Mesothelial cell of epicardium (in vitro differentiated cells): ENCODE data around the gene PARP3. TPM values are rescaled to one million over a fixed set of nuclear protein-coding genes. Genes with fewer than 3 reads are reported as not detected.

Source experiments
- DNase-seq, 2 experiments: peaks; one replicate each; pipeline ENCODE4 v3.0.0; 2021; ENCODE audit warnings: low spot score in 2 of 2; ENCODE audit not compliant: unreplicated experiment in 2 of 2
- H3K27ac Mint-ChIP-seq: 2 replicates; pipeline ENCODE4 v1.8.0; 2021; ENCODE audit warnings: mixed read lengths
- H3K27me3 Mint-ChIP-seq: 2 replicates; pipeline ENCODE4 v1.8.0; 2021; ENCODE audit warnings: low read depth, mixed read lengths
- H3K36me3 Mint-ChIP-seq: 2 replicates; pipeline ENCODE4 v1.8.0; 2021; ENCODE audit warnings: mixed read lengths
- H3K4me1 Mint-ChIP-seq: 2 replicates; pipeline ENCODE4 v1.8.0; 2021; ENCODE audit warnings: mixed read lengths
- H3K4me3 Mint-ChIP-seq: 2 replicates; pipeline ENCODE4 v1.8.0; 2021; ENCODE audit warnings: mild to moderate bottlenecking, moderate library complexity, mixed read lengths
- H3K9me3 Mint-ChIP-seq: 2 replicates; pipeline ENCODE4 v1.8.0; 2021; ENCODE audit warnings: mixed read lengths
- CTCF ChIP-seq: fragments of 200-600 bp; sonication (generic); IDR thresholded peaks from one replicate; pipeline ENCODE4 v1.5.0; 2021; ENCODE audit warnings: antibody characterized with exemption; ENCODE audit not compliant: unreplicated experiment
- total RNA-seq: library from RNA; stranded (reverse); gene quantifications from 3 replicates; pipeline ENCODE4 v1.2.1, GENCODE V29; 2021

The PARP3 gene
- total RNA-seq, 1 donor from 2014 or later: 13.2 TPM

GRCh38 chr3:51943451-51944391, 1.6 kb downstream of the PARP3 start:
- no peaks in the 10 kb centered on the region for H3K36me3 Mint-ChIP-seq
- H3K27me3 Mint-ChIP-seq: no peaks in the 10 kb centered on the region

GRCh38 chr3:51944451-51945021, 2.4 kb downstream of the PARP3 start:
- H3K27me3 Mint-ChIP-seq: no peaks in the 10 kb centered on the region

More at GRCh38 chr3:51943451-51944391, 1.6 kb downstream of the PARP3 start:
- Mint-ChIP-seq H3K27ac (peak overlapping the region; percentile 12), H3K4me3 (no peak overlapping the region), H3K4me1 (peaks cover 22% of the 10 kb centered on the region), H3K9me3 (no peaks in the 10 kb centered on the region)
- no peak for DNase-seq
- no peak for TF ChIP-seq CTCF

GRCh38 chr3:51945031-51945840, 3.1 kb downstream of the PARP3 start:
- no peaks in the 10 kb centered on the region for H3K27me3 Mint-ChIP-seq
- H3K4me3 Mint-ChIP-seq: no peak overlapping the region
- H3K9me3 Mint-ChIP-seq: no peaks in the 10 kb centered on the region
- peaks cover 21% of the 10 kb centered on the region for H3K4me1 Mint-ChIP-seq
- no peak overlapping the region for H3K27ac Mint-ChIP-seq
- H3K36me3 Mint-ChIP-seq: no peaks in the 10 kb centered on the region
- TF ChIP-seq CTCF: no peak
- no peak for DNase-seq

More at GRCh38 chr3:51944451-51945021, 2.4 kb downstream of the PARP3 start:
- Mint-ChIP-seq H3K4me3 (no peak overlapping the region), H3K4me1 (peaks cover 22% of the 10 kb centered on the region), H3K36me3 (no peaks in the 10 kb centered on the region), H3K27ac (no peak overlapping the region), H3K9me3 (no peaks in the 10 kb centered on the region)
- no peak for DNase-seq
- no peak for TF ChIP-seq CTCF

GRCh38 chr3:51945926-51946705, 4.0 kb downstream of the PARP3 start:
- peaks cover 12% of the 10 kb centered on the region for H3K4me1 Mint-ChIP-seq
- no peaks in the 10 kb centered on the region for H3K36me3 Mint-ChIP-seq
- H3K27me3 Mint-ChIP-seq: peaks cover 5% of the 10 kb centered on the region
- TF ChIP-seq CTCF: no peak
- DNase-seq: no peak
- H3K4me3 Mint-ChIP-seq: no peak overlapping the region
- H3K27ac Mint-ChIP-seq: no peak overlapping the region
- no peaks in the 10 kb centered on the region for H3K9me3 Mint-ChIP-seq

- no peaks in the 10 kb centered on the region for H3K9me3 Mint-ChIP-seq
- no peaks in the 10 kb centered on the region for H3K36me3 Mint-ChIP-seq
- peaks cover 11% of the 10 kb centered on the region for H3K27me3 Mint-ChIP-seq
- peaks cover 10% of the 10 kb centered on the region for H3K4me1 Mint-ChIP-seq
- no peak for TF ChIP-seq CTCF
- no peak overlapping the region for H3K27ac Mint-ChIP-seq
- no peak overlapping the region for H3K4me3 Mint-ChIP-seq
- no peak for DNase-seq
Measured at GRCh38 chr3:51946796-51947195, 4.6 kb downstream of the PARP3 start.
